Upper lobe of right lung (tissue), 1 donor: ENCODE measurements around the gene PKD2L2. TPM values are rescaled to one million over a fixed set of nuclear protein-coding genes. Genes with fewer than 3 reads are reported as not detected.
"Not testable (repeated sequence)": the region's sequence is repeated elsewhere in the genome, so short reads cannot be mapped to it uniquely, and the experiment has no call there.

ENCODE experiments used
- ATAC-seq: fragments of 200-7000 bp; cut with Tn5 transposase; one replicate; pipeline ENCODE4 v1.9.1; 2020; ENCODE audit warnings: mild to moderate bottlenecking, moderate library complexity
- DNase-seq: peaks from one replicate; pipeline ENCODE4 v3.0.0-alpha.2; 2020
- H3K27ac ChIP-seq: fragments of 200-600 bp; one replicate; pipeline ENCODE4 v1.8.0; 2022
- H3K27me3 ChIP-seq: fragments of 200-600 bp; one replicate; pipeline ENCODE4 v1.8.0; 2022; ENCODE audit warnings: mild to moderate bottlenecking
- H3K36me3 ChIP-seq: fragments of 200-600 bp; one replicate; pipeline ENCODE4 v1.8.0; 2022
- H3K4me1 ChIP-seq: fragments of 200-600 bp; one replicate; pipeline ENCODE4 v1.8.0; 2022
- H3K4me3 ChIP-seq: fragments of 200-600 bp; one replicate; pipeline ENCODE4 v1.8.0; 2022; ENCODE audit warnings: mild to moderate bottlenecking
- H3K9me3 ChIP-seq: fragments of 200-600 bp; one replicate; pipeline ENCODE4 v1.8.0; 2022
- intact Hi-C: fragments of 100-400 bp; cut with DNase I; formaldehyde crosslinking; loops from one replicate; pipeline ENCODE4 v1.11.0; 2022
- total RNA-seq: library from RNA; stranded (reverse); fragmentation: NEBNext Ultra II Directional; extraction: Animal tissue kit (Norgen Biotek cat#: 25700); gene quantifications from one replicate; pipeline ENCODE4 v1.2.1, GENCODE V29; 2021
- TF ChIP-seq, protein P1 (sequence below): fragments of 200-600 bp; IDR thresholded peaks from one replicate; pipeline ENCODE4 v1.8.0; 2022; ENCODE audit warnings: antibody characterized with exemption
- donor health status: DM: no; HTN: yes; CAD: no; lungs with severe emphysema.

Gene PKD2L2
- total RNA-seq, 1 donor from 2014 or later: not detected

DNA sequence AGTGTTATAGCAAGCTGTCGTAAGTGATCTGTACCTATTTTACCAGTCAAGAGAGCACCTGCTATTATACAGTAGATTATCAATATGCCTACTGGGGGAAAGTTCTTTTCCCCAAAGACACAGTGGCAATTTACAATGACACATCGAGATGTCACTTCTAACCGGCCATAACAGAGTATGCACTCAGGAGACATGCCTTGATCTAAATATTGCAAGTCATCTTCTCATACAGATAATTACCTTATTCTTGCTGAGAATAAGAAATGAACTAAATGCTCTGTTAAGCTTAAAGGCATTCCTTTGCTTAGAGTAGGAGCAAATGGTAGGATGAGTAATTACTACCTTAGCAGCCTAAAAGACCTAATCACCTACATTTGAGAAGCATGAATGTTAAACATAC, 71.6 kb downstream of the PKD2L2 start:
- peaks cover 39% of the 10 kb centered on the region for H3K36me3 ChIP-seq

DNA sequence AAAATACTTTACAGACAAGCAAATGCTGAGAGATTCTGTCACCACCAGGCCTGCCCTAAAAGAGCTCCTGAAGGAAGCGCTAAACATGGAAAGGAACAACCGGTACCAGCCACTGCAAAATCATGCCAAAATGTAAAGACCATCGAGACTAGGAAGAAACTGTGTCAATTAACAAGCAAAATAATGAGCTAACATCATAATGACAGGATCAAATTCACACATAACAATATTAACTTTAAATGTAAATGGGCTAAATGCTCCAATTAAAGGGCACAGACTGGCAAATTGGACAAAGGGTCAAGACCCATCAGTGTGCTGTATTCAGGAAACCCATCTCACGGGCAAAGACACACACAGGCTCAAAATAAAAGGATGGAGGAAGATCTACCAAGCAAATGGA, 81.1 kb downstream of the PKD2L2 start:
- H3K4me1 ChIP-seq, ATAC-seq, DNase-seq, H3K27ac ChIP-seq, intact Hi-C loops, H3K4me3 ChIP-seq, H3K9me3 ChIP-seq, H3K27me3 ChIP-seq, H3K36me3 ChIP-seq: not testable (repeated sequence)

More for the DNA sequence above, 71.6 kb downstream of the PKD2L2 start:
- no peaks in the 10 kb centered on the region for H3K4me1 ChIP-seq
- TF ChIP-seq, protein P1, sequence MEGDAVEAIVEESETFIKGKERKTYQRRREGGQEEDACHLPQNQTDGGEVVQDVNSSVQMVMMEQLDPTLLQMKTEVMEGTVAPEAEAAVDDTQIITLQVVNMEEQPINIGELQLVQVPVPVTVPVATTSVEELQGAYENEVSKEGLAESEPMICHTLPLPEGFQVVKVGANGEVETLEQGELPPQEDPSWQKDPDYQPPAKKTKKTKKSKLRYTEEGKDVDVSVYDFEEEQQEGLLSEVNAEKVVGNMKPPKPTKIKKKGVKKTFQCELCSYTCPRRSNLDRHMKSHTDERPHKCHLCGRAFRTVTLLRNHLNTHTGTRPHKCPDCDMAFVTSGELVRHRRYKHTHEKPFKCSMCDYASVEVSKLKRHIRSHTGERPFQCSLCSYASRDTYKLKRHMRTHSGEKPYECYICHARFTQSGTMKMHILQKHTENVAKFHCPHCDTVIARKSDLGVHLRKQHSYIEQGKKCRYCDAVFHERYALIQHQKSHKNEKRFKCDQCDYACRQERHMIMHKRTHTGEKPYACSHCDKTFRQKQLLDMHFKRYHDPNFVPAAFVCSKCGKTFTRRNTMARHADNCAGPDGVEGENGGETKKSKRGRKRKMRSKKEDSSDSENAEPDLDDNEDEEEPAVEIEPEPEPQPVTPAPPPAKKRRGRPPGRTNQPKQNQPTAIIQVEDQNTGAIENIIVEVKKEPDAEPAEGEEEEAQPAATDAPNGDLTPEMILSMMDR: no peak
- intact Hi-C loops: no loop called here
- ATAC-seq: no peak
- H3K9me3 ChIP-seq: no peaks in the 10 kb centered on the region
- DNase-seq: no peak
- H3K4me3 ChIP-seq: no peak overlapping the region
- H3K27me3 ChIP-seq: no peaks in the 10 kb centered on the region
- H3K27ac ChIP-seq: no peak overlapping the region

DNA sequence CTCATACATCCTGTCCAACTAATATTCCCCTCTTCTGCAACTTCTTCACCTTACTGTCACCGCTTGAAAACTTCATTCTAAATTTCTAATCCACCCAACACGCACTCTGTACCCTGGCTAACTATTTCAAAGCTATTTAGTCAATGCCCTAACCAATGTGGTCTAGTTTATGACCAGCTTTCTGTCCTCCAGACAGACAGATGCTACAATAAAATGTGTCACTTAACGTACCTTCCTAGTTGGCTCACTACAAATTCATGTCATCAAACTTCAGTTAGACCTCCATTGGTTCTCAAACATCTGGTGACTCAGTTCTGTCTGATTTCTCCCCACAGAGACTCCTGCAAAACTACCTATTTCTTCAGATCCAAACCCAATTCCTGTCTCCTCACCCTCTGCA, 86.0 kb downstream of the PKD2L2 start:
- Histone ChIP-seq H3K9me3 (no peaks in the 10 kb centered on the region), H3K36me3 (peaks cover 29% of the 10 kb centered on the region), H3K4me3 (no peak overlapping the region), H3K27ac (no peak overlapping the region), H3K4me1 (no peaks in the 10 kb centered on the region), H3K27me3 (no peaks in the 10 kb centered on the region)
- intact Hi-C loops: no loop called here
- DNase-seq (no peak), ATAC-seq (no peak)
- TF ChIP-seq, protein P1: no peak

- DNase-seq: no peak
- Histone ChIP-seq H3K4me1 (no peaks in the 10 kb centered on the region), H3K9me3 (no peaks in the 10 kb centered on the region), H3K27ac (no peak overlapping the region), H3K36me3 (peaks cover 43% of the 10 kb centered on the region), H3K27me3 (no peaks in the 10 kb centered on the region), H3K4me3 (no peak overlapping the region)
- intact Hi-C loops: no loop called here
- no peak for ATAC-seq
- TF ChIP-seq, protein P1: no peak
Measured at GRCh38 chr5:137989419-137989818, 100.2 kb downstream of the PKD2L2 start.

Other genes with a start within 250 kb of the PKD2L2 start
- 6.8 TPM for gene KLHL3, start 153.4 kb upstream of the PKD2L2 start, total RNA-seq
- 22.8 TPM for gene HNRNPA0, start 135.1 kb upstream of the PKD2L2 start, total RNA-seq
- gene MYOT, start 21.6 kb upstream of the PKD2L2 start, total RNA-seq: not detected
- 42.4 TPM for gene FAM13B, start 143.6 kb downstream of the PKD2L2 start, total RNA-seq
- gene WNT8A, start 194.6 kb downstream of the PKD2L2 start, total RNA-seq: not detected
- 2.4 TPM for gene NME5, start 250.0 kb downstream of the PKD2L2 start, total RNA-seq